IMR-90 (cell line): ENCODE results near the gene CDH13. TPM values are rescaled to one million over a fixed set of nuclear protein-coding genes. Genes with fewer than 3 reads are reported as not detected.

Experiments
- ATAC-seq: fragments of 200-7000 bp; cut with Tn5 transposase; 2 replicates; pipeline ENCODE4 v1.9.1; 2020; ENCODE audit warnings: low read depth, mild to moderate bottlenecking, moderate library complexity
- BruUV-seq: library from RNA; stranded (reverse); fragments of 400-500 nt; replicated peaks from 2 replicates; lab custom pipeline; 2021; lab: Mats Ljungman, UMichigan
- CTCF ChIA-PET: fragments of 300-600 bp; formaldehyde crosslinking; extraction: SDS; loops from one replicate; lab custom pipeline; 2021; ENCODE audit warnings: antibody characterized with exemption; lab: Yijun Ruan, JAX
- POLR2A ChIA-PET: fragments of 300-600 bp; sonication (Branson Sonifier 250); formaldehyde crosslinking; loops from one replicate; lab custom pipeline; 2022; ENCODE audit warnings: antibody characterized with exemption; ENCODE audit not compliant: unreplicated experiment; lab: Charles Lee
- DNase-seq: peaks from one replicate; pipeline ENCODE4 v3.0.0; 2013
- H2AFZ ChIP-seq: replicated peaks from 2 replicates; pipeline ENCODE3; 2013; ENCODE audit warnings: low read length, mild to moderate bottlenecking; ENCODE audit not compliant: poor library complexity
- H2AK5ac ChIP-seq: 2 replicates; pipeline ENCODE4 v1.6.1; 2013; ENCODE audit warnings: low read depth, low read length, inconsistent platforms
- H2AK9ac ChIP-seq: replicated peaks from 2 replicates; pipeline ENCODE3; 2013; ENCODE audit warnings: mild to moderate bottlenecking, low read depth, low read length, moderate library complexity; ENCODE audit not compliant: poor library complexity
- H2BK120ac ChIP-seq: 2 replicates; pipeline ENCODE4 v1.6.1; 2013; ENCODE audit warnings: low read depth, low read length, inconsistent platforms
- H2BK15ac ChIP-seq: 3 replicates; pipeline ENCODE4 v1.6.1; 2013; ENCODE audit warnings: low read depth, low read length, inconsistent platforms
- H2BK20ac ChIP-seq: 2 replicates; pipeline ENCODE4 v1.6.1; 2013; ENCODE audit warnings: low read depth, mild to moderate bottlenecking, inconsistent platforms, low read length, moderate library complexity
- H2BK5ac ChIP-seq: 2 replicates; pipeline ENCODE4 v1.6.1; 2013; ENCODE audit warnings: mild to moderate bottlenecking, low read depth, low read length, inconsistent platforms; ENCODE audit not compliant: poor library complexity, severe bottlenecking
- H3K14ac ChIP-seq: replicated peaks from 2 replicates; pipeline ENCODE4 v1.6.1; 2013; ENCODE audit warnings: low read depth, low read length, inconsistent platforms
- H3K18ac ChIP-seq: 2 replicates; pipeline ENCODE4 v1.6.1; 2013; ENCODE audit warnings: low read depth, low read length, control low read depth
- H3K23ac ChIP-seq: 2 replicates; pipeline ENCODE4 v1.6.1; 2013; ENCODE audit warnings: low read depth, low read length, inconsistent platforms
- H3K27ac ChIP-seq: 2 replicates; pipeline ENCODE4 v1.5.1; 2013; ENCODE audit warnings: mild to moderate bottlenecking, control low read depth, low read length; ENCODE audit not compliant: insufficient read depth
- H3K27me3 ChIP-seq: 2 replicates; pipeline ENCODE4 v1.6.1; 2013; ENCODE audit warnings: low read length; ENCODE audit not compliant: control insufficient read depth, insufficient read depth
- H3K36me3 ChIP-seq: 2 replicates; pipeline ENCODE4 v1.6.1; 2013; ENCODE audit warnings: low read length, mixed read lengths; ENCODE audit not compliant: control insufficient read depth, insufficient read depth
- H3K4ac ChIP-seq: 2 replicates; pipeline ENCODE4 v1.6.1; 2013; ENCODE audit warnings: low read depth, low read length, inconsistent platforms
- H3K4me1 ChIP-seq: 2 replicates; pipeline ENCODE4 v1.6.1; 2013; ENCODE audit warnings: low read length, mixed read lengths; ENCODE audit not compliant: control insufficient read depth, insufficient read depth
- H3K4me2 ChIP-seq: 2 replicates; pipeline ENCODE4 v1.6.1; 2013; ENCODE audit warnings: low read depth, mild to moderate bottlenecking, control low read depth, low read length, moderate library complexity
- H3K4me3 ChIP-seq: 2 replicates; pipeline ENCODE4 v1.5.1; 2013; ENCODE audit warnings: low read depth, mild to moderate bottlenecking, control low read depth, low read length, moderate library complexity; ENCODE audit not compliant: insufficient read depth
- H3K56ac ChIP-seq: 2 replicates; pipeline ENCODE4 v1.6.1; 2013; ENCODE audit warnings: low read length, inconsistent platforms; ENCODE audit not compliant: insufficient read depth; ENCODE audit errors: extremely low read depth
- H3K79me1 ChIP-seq, 2 experiments: 2 replicates each; pipeline ENCODE4 v1.6.1; 2013; ENCODE audit warnings: low read length in 2 of 2, inconsistent platforms in 1 of 2, low read depth in 1 of 2
- H3K9ac ChIP-seq: 2 replicates; pipeline ENCODE4 v1.6.1; 2013; ENCODE audit warnings: low read depth, low read length, control low read depth
- H3K9me1 ChIP-seq: 2 replicates; pipeline ENCODE4 v1.6.1; 2013; ENCODE audit warnings: low read length, inconsistent platforms; ENCODE audit not compliant: insufficient read depth
- H3K9me3 ChIP-seq: 2 replicates; pipeline ENCODE4 v1.6.1; 2013; ENCODE audit warnings: low read length; ENCODE audit not compliant: control insufficient read depth, insufficient read depth
- H4K20me1 ChIP-seq: 2 replicates; pipeline ENCODE4 v1.6.1; 2013; ENCODE audit warnings: low read length, inconsistent platforms; ENCODE audit not compliant: insufficient read depth
- H4K5ac ChIP-seq: 2 replicates; pipeline ENCODE4 v1.6.1; 2013; ENCODE audit warnings: mild to moderate bottlenecking, low read depth, low read length, control low read depth
- H4K8ac ChIP-seq, 2 experiments: 2 replicates each; pipeline ENCODE4 v1.6.1; 2013; ENCODE audit warnings: low read depth in 2 of 2, low read length in 2 of 2, control low read depth in 1 of 2, inconsistent platforms in 1 of 2
- H4K91ac ChIP-seq: 2 replicates; pipeline ENCODE4 v1.6.1; 2013; ENCODE audit warnings: low read depth, low read length, inconsistent platforms; ENCODE audit not compliant: insufficient read depth
- CEBPB ChIP-seq: IDR thresholded peaks from 2 replicates; pipeline ENCODE4 v1.6.1; 2012; ENCODE audit warnings: low read depth, low read length, improper control_type of control experiment
- CHD1 ChIP-seq: IDR thresholded peaks from 2 replicates; pipeline ENCODE4 v1.6.1; 2012; ENCODE audit warnings: low read depth, low read length, improper control_type of control experiment
- MXI1 ChIP-seq: IDR thresholded peaks from 2 replicates; pipeline ENCODE4 v1.6.1; 2012; ENCODE audit warnings: low read depth, mild to moderate bottlenecking, low read length, moderate library complexity, borderline replicate concordance
- POLR2A ChIP-seq: IDR thresholded peaks from 2 replicates; pipeline ENCODE4 v1.6.1; 2012; ENCODE audit warnings: mild to moderate bottlenecking, low read depth, low read length
- RFX5 ChIP-seq: IDR thresholded peaks from 2 replicates; pipeline ENCODE4 v1.8.0; 2012; ENCODE audit warnings: low read depth, mild to moderate bottlenecking, low read length, moderate library complexity
- SMC3 ChIP-seq: fragments of 150-350 bp; IDR thresholded peaks from 2 replicates; pipeline ENCODE4 v1.6.1; 2016; ENCODE audit warnings: low read depth, mild to moderate bottlenecking, antibody characterized with exemption, low read length, moderate library complexity
- USF2 ChIP-seq: fragments of 150-350 bp; IDR thresholded peaks from 2 replicates; pipeline ENCODE4 v1.6.1; 2017; ENCODE audit warnings: mild to moderate bottlenecking, antibody characterized with exemption, low read length, low read depth
- WGBS, 2 experiments: methylation state at CpG; one replicate each; pipeline versions ENCODE4 v1.1.5 to v1.1.7; 2013; ENCODE audit warnings: missing lambda C conversion rate in 2 of 2; ENCODE audit not compliant: insufficient read length in 1 of 2; ENCODE audit errors: extremely low coverage in 2 of 2; 5-methylcytosine and 5-hydroxymethylcytosine counted together
- dilution Hi-C: fragments of 300-500 bp; cut with HindIII; formaldehyde crosslinking; loops from one replicate; pipeline ENCODE4 v1.14.3; 2018; ENCODE audit warnings: low sequenced_read_pairs; ENCODE audit not compliant: unreplicated experiment
- in situ Hi-C: fragments of 300-500 bp; cut with MboI; formaldehyde crosslinking; loops from 3 replicates; pipeline ENCODE4 v1.14.3; 2019; ENCODE audit warnings: low sequenced_read_pairs, inconsistent platforms, mixed read lengths
- intact Hi-C: fragments of 100-400 bp; cut with micrococcal nuclease; formaldehyde crosslinking; loops from 2 replicates; pipeline ENCODE4 v1.10.0; 2022
- polyA plus RNA-seq, 3 experiments: library from polyadenylated mRNA; depleted of rRNA; stranded (reverse); fragments of >200 nt; gene quantifications; 2 replicates each; pipeline ENCODE4 v1.2.3, GENCODE V29; 2012; ENCODE audit warnings: low replicate concordance in 1 of 3
- total RNA-seq: library from RNA; depleted of rRNA; stranded (reverse); fragments of >200 nt; gene quantifications from 2 replicates; pipeline ENCODE4 v1.2.3, GENCODE V29; 2012

CDH13 gene
- total and polyA plus RNA-seq, 2 of the 4 experiments (the other 2 are of a cell fraction): 61.6 to 74.7 TPM

DNA sequence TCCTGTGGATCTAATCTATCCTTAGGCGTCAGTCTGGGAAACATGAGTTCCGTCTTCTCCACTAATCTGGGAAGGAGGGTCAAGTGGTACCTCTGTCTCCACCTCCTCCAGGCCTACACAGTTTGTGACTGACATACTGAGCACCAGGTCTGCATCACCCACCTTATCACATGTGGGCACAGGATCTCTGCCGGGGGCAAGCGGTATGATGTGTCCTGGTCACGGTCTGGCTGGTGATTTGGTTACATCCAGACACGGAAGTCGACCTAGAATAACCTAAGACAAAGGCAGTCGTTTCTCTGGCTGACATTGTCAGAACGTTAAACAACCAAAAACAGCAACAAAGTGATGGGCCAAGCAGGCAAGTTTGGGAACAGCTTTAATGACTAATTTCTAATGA is 1098.5 kb downstream of the CDH13 start:
- Histone ChIP-seq H4K8ac (no peak overlapping the region), H3K79me1 (no peaks in the 10 kb centered on the region), H2BK5ac (no peak overlapping the region), H3K18ac (no peak overlapping the region), H3K4me3 (no peak overlapping the region), H4K5ac (no peak overlapping the region), H3K27ac (no peak overlapping the region), H2BK20ac (no peak overlapping the region), H4K20me1 (no peaks in the 10 kb centered on the region), H3K4me2 (no peak overlapping the region), H3K9me3 (peaks cover 5% of the 10 kb centered on the region; the same call in 1 of the 2 replicates), H2AK9ac (no peak overlapping the region), H3K36me3 (no peaks in the 10 kb centered on the region), H2AK5ac (no peak overlapping the region), H3K56ac (no peak overlapping the region), H4K91ac (no peak overlapping the region), H3K9ac (no peak overlapping the region), H3K27me3 (no peaks in the 10 kb centered on the region), H2BK15ac (no peak overlapping the region), H3K9me1 (no peaks in the 10 kb centered on the region), H3K4ac (no peak overlapping the region), H3K23ac (no peak overlapping the region), H3K14ac (no peak overlapping the region), H3K4me1 (no peaks in the 10 kb centered on the region), H2BK120ac (no peak overlapping the region), H2AFZ (peak overlapping the region; percentile 37)
- CTCF ChIA-PET: no interaction called here
- POLR2A ChIA-PET: no interaction called here
- in situ Hi-C loops: no loop called here
- no peak for TF ChIP-seq CHD1
- no peak for TF ChIP-seq POLR2A
- TF ChIP-seq USF2: no peak
- TF ChIP-seq RFX5: no peak
- TF ChIP-seq CEBPB: no peak
- TF ChIP-seq SMC3: no peak
- no peak for TF ChIP-seq MXI1
- no peak for DNase-seq
- intact Hi-C loops: no loop called here
- WGBS, 2 experiments: 100% methylated on average over 3 of the region's 9 CpGs; no CpG with 5 or more reads in 1 of the 2 experiments
- no peak for ATAC-seq
- dilution Hi-C loops: no loop called here
- no TSS peak for BruUV-seq
